Erythroblast (primary cell): ENCODE data around the gene OIT3.

ENCODE experiments used
- GATA1 ChIP-seq: IDR thresholded peaks from 2 replicates; pipeline ENCODE4 v1.6.1; 2011; ENCODE audit warnings: low read depth, mild to moderate bottlenecking, control low read depth, low read length, moderate library complexity
- POLR2A ChIP-seq: IDR thresholded peaks from 2 replicates; pipeline ENCODE4 v1.6.1; 2011; ENCODE audit warnings: mild to moderate bottlenecking, low read length

DNA sequence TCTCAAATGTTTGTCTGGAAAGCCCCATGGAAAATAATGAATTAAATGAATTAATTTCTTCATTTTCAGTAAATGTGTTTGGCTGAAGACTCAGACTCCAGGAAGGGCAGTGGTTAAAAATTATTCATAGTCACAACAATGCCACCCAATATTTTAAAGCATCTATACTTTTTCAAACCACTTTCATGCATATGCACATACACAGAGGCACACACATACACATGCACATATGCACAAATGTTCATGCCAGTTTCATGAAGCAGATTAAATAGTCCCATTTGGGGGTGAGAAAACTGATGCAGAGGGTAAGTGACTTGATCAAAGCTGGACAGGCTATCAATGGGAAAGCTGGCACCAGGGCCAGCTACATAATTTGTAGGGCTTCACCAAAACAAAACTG is 62.5 kb downstream of the OIT3 start:
- TF ChIP-seq POLR2A (no peak), GATA1 (no peak)
